Ascending aorta (tissue), 2 donors: Measurements from ENCODE around the gene EPN2. TPM values are rescaled to one million over a fixed set of nuclear protein-coding genes. Genes with fewer than 3 reads are reported as not detected.

Experiments
- DNase-seq, 2 donors: peaks; one replicate each; pipeline ENCODE4 v3.0.0-alpha.2; 2019; ENCODE audit warnings: low spot score in 2 of 2
- H3K27ac ChIP-seq, 2 donors: fragments of 200-600 bp; sonication (generic); one replicate each; pipeline ENCODE4 v1.5.1; 2016 to 2017; ENCODE audit warnings: mild to moderate bottlenecking in 1 of 2
- H3K27me3 ChIP-seq: fragments of 200-600 bp; sonication (generic); one replicate; pipeline ENCODE4 v1.5.1; 2017
- H3K36me3 ChIP-seq, 2 donors: fragments of 200-600 bp; sonication (generic); one replicate each; pipeline ENCODE4 v1.5.1; 2016
- H3K4me1 ChIP-seq, 2 donors: fragments of 200-600 bp; sonication (generic); one replicate each; pipeline ENCODE4 v1.5.1; 2016 to 2017; ENCODE audit warnings: mild to moderate bottlenecking in 1 of 2
- H3K4me3 ChIP-seq, 2 donors: fragments of 200-600 bp; sonication (generic); one replicate each; pipeline ENCODE4 v1.5.1; 2016 to 2017; ENCODE audit warnings: mild to moderate bottlenecking in 1 of 2
- H3K9me3 ChIP-seq, 2 donors: fragments of 200-600 bp; sonication (generic); one replicate each; pipeline ENCODE4 v1.5.1; 2016
- CTCF ChIP-seq, 3 experiments: fragments of 200-600 bp in 2 of 3; fragments of 450-650 bp in 1 of 3; sonication (generic) in 2 of 3; IDR thresholded peaks; one replicate each; pipeline ENCODE4 v1.5.1; 2016 to 2019; ENCODE audit warnings: antibody characterized with exemption in 3 of 3, mild to moderate bottlenecking in 1 of 3, moderate library complexity in 1 of 3
- intact Hi-C: fragments of 100-400 bp; cut with DNase I; formaldehyde crosslinking; loops from one replicate; pipeline ENCODE4 v1.15.1; 2023
- total RNA-seq: library from RNA; depleted of rRNA; stranded (reverse); fragments of >200 nt; gene quantifications from one replicate; pipeline ENCODE4 v1.1.0, GENCODE V29; 2016

Gene EPN2
- total RNA-seq, 1 donor from 2014 or later: 51.0 TPM

GRCh38 chr17:19304751-19305150, 67.6 kb downstream of the EPN2 start:
- no peak overlapping the region for H3K4me3 ChIP-seq
- no peak for DNase-seq
- H3K9me3 ChIP-seq: no peaks in the 10 kb centered on the region
- intact Hi-C loops: no loop called here
- peaks cover 0 to 2% of the 10 kb centered on the region in 2 donors for H3K36me3 ChIP-seq
- TF ChIP-seq CTCF (IDR thresholded peaks at IDR 0.05): no peak
- no peaks in the 10 kb centered on the region for H3K4me1 ChIP-seq
- H3K27me3 ChIP-seq: no peaks in the 10 kb centered on the region
- no peak overlapping the region for H3K27ac ChIP-seq

- no peak overlapping the region for H3K4me3 ChIP-seq
- no peaks in the 10 kb centered on the region for H3K4me1 ChIP-seq
- no peaks in the 10 kb centered on the region for H3K27me3 ChIP-seq
- no peak overlapping the region for H3K27ac ChIP-seq
- no peaks in the 10 kb centered on the region for H3K9me3 ChIP-seq
- no peak for TF ChIP-seq CTCF (IDR thresholded peaks at IDR 0.05)
- intact Hi-C loops: no loop called here
- no peak for DNase-seq
- peaks cover 0 to 7% of the 10 kb centered on the region in 2 donors for H3K36me3 ChIP-seq
Observed at GRCh38 chr17:19305256-19305655, 68.1 kb downstream of the EPN2 start.

GRCh38 chr17:19305761-19306159, 68.6 kb downstream of the EPN2 start:
- Histone ChIP-seq H3K4me3 (no peak overlapping the region), H3K27me3 (no peaks in the 10 kb centered on the region), H3K36me3 (peaks cover 0 to 7% of the 10 kb centered on the region in 2 donors), H3K4me1 (no peaks in the 10 kb centered on the region), H3K9me3 (no peaks in the 10 kb centered on the region), H3K27ac (no peak overlapping the region)
- TF ChIP-seq CTCF (IDR thresholded peaks at IDR 0.05): no peak
- no peak for DNase-seq
- intact Hi-C loops: no loop called here

GRCh38 chr17:19306160-19307111, 69.3 kb downstream of the EPN2 start:
- intact Hi-C loops: no loop called here
- Histone ChIP-seq H3K27ac (no peak overlapping the region), H3K36me3 (peaks cover 0 to 7% of the 10 kb centered on the region in 2 donors), H3K4me3 (no peak overlapping the region), H3K9me3 (no peaks in the 10 kb centered on the region), H3K27me3 (no peaks in the 10 kb centered on the region), H3K4me1 (no peaks in the 10 kb centered on the region)
- TF ChIP-seq CTCF (IDR thresholded peaks at IDR 0.05): no peak
- no peak for DNase-seq

- Histone ChIP-seq H3K9me3 (no peaks in the 10 kb centered on the region), H3K36me3 (peaks cover 9 to 17% of the 10 kb centered on the region in 2 donors), H3K27me3 (no peaks in the 10 kb centered on the region), H3K27ac (no peak overlapping the region), H3K4me1 (no peaks in the 10 kb centered on the region), H3K4me3 (no peak overlapping the region)
- intact Hi-C loops: no loop called here
- DNase-seq: no peak
- no peak for TF ChIP-seq CTCF (IDR thresholded peaks at IDR 0.05)
Observed at GRCh38 chr17:19307521-19307920, 70.4 kb downstream of the EPN2 start.
